ENCODE results near the gene PRMT3. TPM values are rescaled to one million over a fixed set of nuclear protein-coding genes. Genes with fewer than 3 reads are reported as not detected.
"Not testable (repeated sequence)": the region's sequence is repeated elsewhere in the genome, so short reads cannot be mapped to it uniquely, and the experiment has no call there.

PRMT3 gene
- polyA plus RNA-seq, 3 donors: 16.9 to 18.5 (median 17.9) TPM

GRCh38 chr11:20479513-20479912 lies 92.0 kb downstream of the PRMT3 start:
- no peak for DNase-seq (ENCODE audit: extremely low read depth in 1 of 11, low read depth in 9 of 11, low spot score in 4 of 11)

GRCh38 chr11:20483931-20484330 lies 96.4 kb downstream of the PRMT3 start:
- no peak for DNase-seq (ENCODE audit: extremely low read depth in 1 of 11, low read depth in 9 of 11, low spot score in 4 of 11)

GRCh38 chr11:20484416-20484815 lies 96.9 kb downstream of the PRMT3 start:
- not testable (repeated sequence) for DNase-seq (ENCODE audit: extremely low read depth in 1 of 11, low read depth in 9 of 11, low spot score in 4 of 11)

- peak in 2 of 11 donors; percentile 3 to 5 for DNase-seq (ENCODE audit: extremely low read depth in 1 of 11, low read depth in 9 of 11, low spot score in 4 of 11)
Measured at GRCh38 chr11:20488352-20488751, 100.8 kb downstream of the PRMT3 start.

GRCh38 chr11:20489948-20490347 lies 102.4 kb downstream of the PRMT3 start:
- DNase-seq (ENCODE audit: extremely low read depth in 1 of 11, low read depth in 9 of 11, low spot score in 4 of 11): no peak

- no peak for DNase-seq (ENCODE audit: extremely low read depth in 1 of 11, low read depth in 9 of 11, low spot score in 4 of 11)
Measured at GRCh38 chr11:20493340-20493739, 105.8 kb downstream of the PRMT3 start.

GRCh38 chr11:20497124-20497792 lies 109.7 kb downstream of the PRMT3 start:
- no peak for DNase-seq (ENCODE audit: extremely low read depth in 1 of 11, low read depth in 9 of 11, low spot score in 4 of 11)

GRCh38 chr11:20501252-20501651 lies 113.7 kb downstream of the PRMT3 start:
- no peak for DNase-seq (ENCODE audit: extremely low read depth in 1 of 11, low read depth in 9 of 11, low spot score in 4 of 11)

GRCh38 chr11:20501971-20502370 lies 114.5 kb downstream of the PRMT3 start:
- DNase-seq (ENCODE audit: extremely low read depth in 1 of 11, low read depth in 9 of 11, low spot score in 4 of 11): no peak

GRCh38 chr11:20511982-20512381 lies 124.5 kb downstream of the PRMT3 start:
- DNase-seq (ENCODE audit: extremely low read depth in 1 of 11, low read depth in 9 of 11, low spot score in 4 of 11): no peak

GRCh38 chr11:20512869-20513268 lies 125.4 kb downstream of the PRMT3 start:
- no peak for DNase-seq (ENCODE audit: extremely low read depth in 1 of 11, low read depth in 9 of 11, low spot score in 4 of 11)

- DNase-seq (ENCODE audit: extremely low read depth in 1 of 11, low read depth in 9 of 11, low spot score in 4 of 11): no peak
Measured at GRCh38 chr11:20518323-20518834, 130.9 kb downstream of the PRMT3 start.

GRCh38 chr11:20522536-20522935 lies 135.0 kb downstream of the PRMT3 start:
- DNase-seq (ENCODE audit: extremely low read depth in 1 of 11, low read depth in 9 of 11, low spot score in 4 of 11): no peak

- DNase-seq (ENCODE audit: extremely low read depth in 1 of 11, low read depth in 9 of 11, low spot score in 4 of 11): no peak
Measured at GRCh38 chr11:20529757-20530156, 142.2 kb downstream of the PRMT3 start.

- DNase-seq (ENCODE audit: extremely low read depth in 1 of 11, low read depth in 9 of 11, low spot score in 4 of 11): no peak
Measured at GRCh38 chr11:20530942-20531703, 143.6 kb downstream of the PRMT3 start.

- DNase-seq (ENCODE audit: extremely low read depth in 1 of 11, low read depth in 9 of 11, low spot score in 4 of 11): no peak
Measured at GRCh38 chr11:20535271-20535881, 147.9 kb downstream of the PRMT3 start.

GRCh38 chr11:20536365-20536764 lies 148.8 kb downstream of the PRMT3 start:
- DNase-seq (ENCODE audit: extremely low read depth in 1 of 11, low read depth in 9 of 11, low spot score in 4 of 11): no peak

- DNase-seq (ENCODE audit: extremely low read depth in 1 of 11, low read depth in 9 of 11, low spot score in 4 of 11): no peak
Measured at GRCh38 chr11:20536784-20537183, 149.3 kb downstream of the PRMT3 start.

- DNase-seq (ENCODE audit: extremely low read depth in 1 of 11, low read depth in 9 of 11, low spot score in 4 of 11): peak in 4 of 11 donors; percentile 1 to 23 (median 6)
Measured at GRCh38 chr11:20541503-20541902, 154.0 kb downstream of the PRMT3 start.
